GM12801 (cell line): ENCODE measurements around the gene EWSR1.

Experiments
- TF ChIP-seq, protein P1 (sequence below): IDR thresholded peaks from one replicate; pipeline ENCODE4 v1.5.1; 2011; ENCODE audit warnings: control low read depth; ENCODE audit not compliant: insufficient read length; ENCODE audit errors: extremely low read depth

The EWSR1 gene

DNA sequence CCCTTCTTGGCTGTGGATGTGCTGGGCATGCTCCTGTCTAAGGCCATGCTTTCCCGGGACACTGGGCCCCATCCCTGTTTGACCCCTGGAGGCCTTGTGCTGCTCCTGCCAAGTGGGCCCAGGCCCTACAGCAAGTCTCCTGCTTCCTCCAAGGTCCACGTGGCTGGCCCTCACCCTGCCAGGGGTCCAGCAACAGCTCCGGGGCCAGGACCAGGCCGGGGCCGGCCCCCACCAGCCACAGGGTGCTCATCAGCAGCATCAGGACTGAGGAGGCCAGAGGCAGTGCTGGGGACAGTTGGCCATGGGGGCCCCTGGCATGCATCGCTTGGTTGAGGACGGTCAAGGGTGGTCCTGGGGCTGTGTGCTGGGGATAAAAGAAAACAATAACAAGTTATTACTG is 2.8 kb upstream of the EWSR1 start:
- TF ChIP-seq, protein P1, sequence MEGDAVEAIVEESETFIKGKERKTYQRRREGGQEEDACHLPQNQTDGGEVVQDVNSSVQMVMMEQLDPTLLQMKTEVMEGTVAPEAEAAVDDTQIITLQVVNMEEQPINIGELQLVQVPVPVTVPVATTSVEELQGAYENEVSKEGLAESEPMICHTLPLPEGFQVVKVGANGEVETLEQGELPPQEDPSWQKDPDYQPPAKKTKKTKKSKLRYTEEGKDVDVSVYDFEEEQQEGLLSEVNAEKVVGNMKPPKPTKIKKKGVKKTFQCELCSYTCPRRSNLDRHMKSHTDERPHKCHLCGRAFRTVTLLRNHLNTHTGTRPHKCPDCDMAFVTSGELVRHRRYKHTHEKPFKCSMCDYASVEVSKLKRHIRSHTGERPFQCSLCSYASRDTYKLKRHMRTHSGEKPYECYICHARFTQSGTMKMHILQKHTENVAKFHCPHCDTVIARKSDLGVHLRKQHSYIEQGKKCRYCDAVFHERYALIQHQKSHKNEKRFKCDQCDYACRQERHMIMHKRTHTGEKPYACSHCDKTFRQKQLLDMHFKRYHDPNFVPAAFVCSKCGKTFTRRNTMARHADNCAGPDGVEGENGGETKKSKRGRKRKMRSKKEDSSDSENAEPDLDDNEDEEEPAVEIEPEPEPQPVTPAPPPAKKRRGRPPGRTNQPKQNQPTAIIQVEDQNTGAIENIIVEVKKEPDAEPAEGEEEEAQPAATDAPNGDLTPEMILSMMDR = no peak

DNA sequence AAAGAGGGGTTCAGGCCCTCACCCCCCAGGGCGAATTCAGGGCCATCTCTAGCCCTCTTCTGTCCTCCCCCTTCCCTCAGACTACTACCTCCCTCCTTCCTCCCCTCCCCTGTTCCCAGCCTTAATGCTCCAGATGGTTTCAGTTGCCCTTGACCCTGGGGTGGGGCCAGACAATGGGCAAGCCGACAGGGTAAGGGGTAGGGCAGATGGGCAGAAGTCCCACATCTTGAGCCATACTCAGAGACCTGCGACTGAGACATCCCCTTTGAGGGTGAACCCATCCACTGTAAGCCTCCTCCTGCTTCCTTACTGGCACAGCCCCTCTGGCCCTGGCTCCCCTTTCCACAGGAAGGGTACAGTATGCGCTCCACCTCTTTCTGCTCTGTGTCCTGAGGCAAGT is 2.1 kb upstream of the EWSR1 start:
- TF ChIP-seq, protein P1 = no peak

DNA sequence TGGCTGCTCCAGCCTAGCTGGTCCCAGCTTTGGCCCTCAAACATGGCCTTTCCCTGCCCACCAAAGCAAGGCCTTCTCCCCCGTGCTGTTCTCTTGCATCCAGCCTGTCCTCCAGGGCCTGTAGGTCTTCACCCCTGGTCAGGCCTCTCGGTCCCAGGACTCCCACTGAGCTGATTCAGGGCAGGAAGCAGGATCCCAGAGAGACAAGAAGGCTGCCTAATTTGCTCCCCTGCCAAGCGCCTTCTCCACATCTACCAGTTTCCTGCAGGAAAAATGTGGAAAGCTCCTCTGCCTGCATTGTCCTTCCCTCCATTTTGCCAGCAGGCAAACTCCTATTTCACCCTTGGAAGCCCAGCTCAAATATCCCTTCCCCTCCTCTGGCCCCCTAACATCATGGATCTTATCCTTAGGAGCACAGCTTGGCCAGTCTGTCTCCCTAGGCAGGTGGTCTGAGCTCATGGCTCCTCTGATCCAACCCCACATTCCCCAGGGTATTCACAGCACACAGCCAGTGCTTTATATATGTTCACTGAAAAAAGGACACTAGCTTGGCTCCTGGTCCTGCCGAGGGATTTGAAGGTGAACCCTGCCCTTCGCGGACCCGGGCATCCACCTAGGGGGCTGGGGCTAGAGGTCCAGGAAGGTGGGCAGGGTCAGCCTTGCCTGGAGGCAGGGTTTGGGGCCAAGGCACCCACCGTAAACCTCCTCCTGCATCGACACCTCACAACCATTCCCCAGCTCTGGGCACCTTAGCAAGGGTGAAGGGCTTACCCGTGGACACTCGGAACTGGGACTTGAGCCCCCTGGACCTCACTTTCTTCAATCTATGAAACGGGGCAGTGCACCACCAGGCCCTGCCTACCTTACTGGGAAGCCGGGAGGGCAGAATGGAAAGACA is 1.3 kb upstream of the EWSR1 start:
- TF ChIP-seq, protein P1 = no peak

DNA sequence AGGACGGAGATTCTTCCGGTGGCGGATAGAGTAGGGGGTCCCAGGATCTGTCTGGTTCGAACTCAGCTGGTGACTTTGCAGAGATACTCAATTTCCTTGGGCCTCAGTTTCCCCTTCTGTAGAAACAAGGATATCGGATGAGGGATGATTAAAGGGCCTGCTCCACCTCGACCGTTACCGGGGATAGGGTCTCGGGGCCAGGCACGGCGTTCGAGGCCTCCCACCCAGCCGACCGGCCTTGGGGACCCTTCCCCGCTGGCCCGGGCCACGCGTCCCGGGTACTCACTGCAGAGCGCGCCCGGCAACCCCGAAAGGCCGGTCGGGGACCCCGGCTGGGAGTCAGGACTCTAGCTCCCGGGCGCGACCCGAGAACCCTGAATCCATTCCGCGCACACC is 608 bp upstream of the EWSR1 start:
- TF ChIP-seq, protein P1 = no peak

DNA sequence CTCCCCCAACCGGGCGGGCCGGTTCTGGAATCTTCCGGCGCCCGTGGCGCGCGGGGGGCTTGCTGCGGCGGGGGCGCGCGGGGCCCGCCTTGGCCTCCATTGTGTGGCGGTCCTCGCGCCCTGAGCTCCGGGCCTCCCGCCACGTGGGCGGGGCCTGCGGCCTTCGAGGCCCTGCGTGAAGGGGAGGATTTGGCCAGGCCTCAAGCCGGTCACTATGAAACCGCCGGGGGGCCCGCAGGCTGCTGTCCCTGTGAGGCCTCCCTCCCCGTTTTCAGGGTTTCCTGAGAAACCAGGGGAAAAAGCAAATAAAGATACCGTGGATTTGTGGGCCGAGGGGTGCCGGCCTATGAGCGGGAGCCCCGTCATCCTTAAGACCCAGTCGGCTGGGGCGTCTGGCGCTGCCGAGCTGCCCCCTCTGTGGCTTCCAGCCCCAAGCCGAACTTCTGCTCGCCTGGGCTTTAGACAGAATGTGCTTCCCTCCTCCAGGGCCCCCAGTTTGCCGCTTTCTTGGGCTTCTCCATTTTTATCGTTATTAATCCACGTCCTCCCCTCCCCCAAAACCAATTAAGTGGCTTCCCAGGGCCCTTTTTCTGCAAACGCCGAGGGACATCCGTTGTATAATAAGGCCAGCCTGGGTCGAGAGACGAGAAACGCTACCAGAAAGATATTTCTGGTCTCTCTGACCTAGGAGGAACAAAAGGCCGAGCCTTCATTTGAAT is 602 bp downstream of the EWSR1 start:
- TF ChIP-seq, protein P1 = no peak

DNA sequence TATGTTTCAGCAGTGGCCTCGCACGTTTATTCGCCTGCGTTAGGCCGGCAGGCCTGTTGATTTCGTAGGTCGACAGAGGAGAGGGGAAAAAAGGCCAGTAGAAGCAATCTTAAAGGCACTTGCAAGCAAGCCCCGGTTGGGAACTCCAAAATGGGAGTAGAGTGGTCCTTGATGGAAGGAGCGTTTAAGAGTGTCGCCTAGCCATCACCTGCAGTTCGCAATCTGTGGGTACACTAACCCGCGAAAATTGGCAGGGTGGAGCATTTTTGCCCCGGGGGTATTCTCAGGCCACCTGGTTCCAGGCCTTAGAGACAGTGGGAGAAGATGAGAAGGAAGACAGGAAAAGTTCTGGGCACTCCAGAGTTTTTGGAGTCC is 1.1 kb downstream of the EWSR1 start:
- TF ChIP-seq, protein P1 = no peak

DNA sequence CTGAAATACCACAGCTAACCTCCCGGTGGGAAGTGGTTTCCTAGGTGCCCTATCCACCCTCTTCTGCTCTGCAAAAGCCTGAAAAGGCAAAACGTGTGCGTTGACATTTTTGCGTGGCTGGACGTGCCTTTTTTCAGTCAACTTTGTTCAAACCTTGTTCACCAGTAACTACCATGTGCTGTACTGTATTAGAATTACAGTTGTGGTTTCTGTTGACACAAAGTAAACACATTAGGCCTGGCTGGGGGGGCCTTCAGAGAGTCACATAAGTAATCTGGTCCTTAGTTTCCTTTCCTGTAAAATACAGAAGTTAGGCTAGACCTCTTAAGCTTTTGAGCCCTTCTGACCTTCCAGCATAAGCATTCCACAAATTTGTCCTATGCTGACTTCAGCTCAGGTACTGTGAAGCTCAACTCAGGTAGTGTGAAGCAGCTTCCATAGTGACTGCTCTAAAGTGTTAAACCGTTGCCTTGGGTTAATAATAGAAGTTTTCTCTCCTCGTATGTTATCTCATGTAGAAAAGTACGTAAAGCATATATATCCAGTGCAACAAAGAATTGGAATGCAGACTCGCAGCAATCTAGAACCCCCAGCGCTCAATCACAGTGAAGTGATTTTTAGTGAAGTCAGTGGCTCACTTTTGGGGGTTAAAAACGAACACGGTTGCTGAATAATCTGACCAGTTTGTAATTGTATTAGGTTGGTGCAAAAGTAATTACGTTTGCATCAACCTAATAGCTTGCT is 1.8 kb downstream of the EWSR1 start:
- TF ChIP-seq, protein P1 = no peak
